Esophagus muscularis mucosa (tissue), 4 donors: ENCODE measurements around the gene SESTD1.

Source experiments
- CTCF ChIP-seq, 3 experiments: fragments of 200-600 bp in 2 of 3; fragments of 450-650 bp in 1 of 3; sonication (generic) in 2 of 3; IDR thresholded peaks; one replicate each; pipeline ENCODE4 v1.5.1; 2017 to 2019; ENCODE audit warnings: antibody characterized with exemption in 3 of 3, mild to moderate bottlenecking in 2 of 3, moderate library complexity in 1 of 3
- EP300 ChIP-seq: sonication (generic); formaldehyde crosslinking; IDR thresholded peaks from one replicate; pipeline ENCODE4 v1.6.1; 2017; ENCODE audit warnings: antibody characterized with exemption
- POLR2A ChIP-seq: fragments of 450-650 bp; IDR thresholded peaks from one replicate; pipeline ENCODE4 v1.6.1; 2017; ENCODE audit warnings: antibody characterized with exemption, moderate library complexity, mild to moderate bottlenecking, low read depth

DNA sequence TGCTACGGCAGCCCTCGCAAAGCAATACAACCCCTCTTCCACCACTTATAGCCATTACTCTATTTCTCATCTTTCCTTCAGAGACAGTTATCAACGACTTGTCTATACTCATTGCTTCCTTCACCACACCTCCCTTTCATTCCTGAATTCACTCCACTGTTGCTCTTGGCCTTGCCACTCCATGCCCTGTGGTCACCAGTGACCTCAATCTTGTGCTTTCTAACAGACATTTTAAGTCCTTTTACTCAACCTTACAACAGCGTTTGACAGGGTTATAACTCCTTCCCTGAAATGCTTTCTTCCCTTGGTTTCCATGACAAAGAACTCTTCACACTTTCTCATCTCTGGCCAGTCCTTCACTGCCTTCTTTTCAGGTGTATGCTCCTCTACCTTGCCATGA lies 124.1 kb downstream of the SESTD1 start:
- TF ChIP-seq CTCF (IDR thresholded peaks at IDR 0.05) (no peak), EP300 (no peak), POLR2A (no peak)
